GM12874 (cell line): Measurements from ENCODE around the gene PALLD.

Experiments
- TF ChIP-seq, protein P1 (sequence below): IDR thresholded peaks from 2 replicates; pipeline ENCODE4 v1.5.1; 2011; ENCODE audit warnings: low read depth, mild to moderate bottlenecking, control low read depth, low read length, moderate library complexity; ENCODE audit not compliant: insufficient read depth

Gene PALLD

DNA sequence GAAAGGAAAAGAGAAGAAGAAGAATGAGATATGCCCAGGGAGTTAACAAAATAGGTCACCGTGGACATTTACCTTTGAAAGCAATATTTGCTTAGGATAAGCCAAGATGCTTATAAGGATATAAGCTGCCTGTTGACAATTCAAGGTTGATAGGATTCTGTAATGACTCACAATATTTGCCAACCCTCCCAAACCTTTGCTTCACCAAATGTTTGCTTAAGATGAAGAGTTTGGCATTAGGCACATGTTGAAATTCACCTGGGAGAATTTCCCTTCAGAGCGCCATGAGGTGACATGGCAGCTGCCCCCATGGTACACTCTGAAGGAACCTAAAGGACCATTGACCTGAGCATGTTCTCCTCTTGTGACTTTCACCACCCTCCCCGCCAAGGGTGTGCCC, 4.6 kb downstream of the PALLD start:
- TF ChIP-seq, protein P1, sequence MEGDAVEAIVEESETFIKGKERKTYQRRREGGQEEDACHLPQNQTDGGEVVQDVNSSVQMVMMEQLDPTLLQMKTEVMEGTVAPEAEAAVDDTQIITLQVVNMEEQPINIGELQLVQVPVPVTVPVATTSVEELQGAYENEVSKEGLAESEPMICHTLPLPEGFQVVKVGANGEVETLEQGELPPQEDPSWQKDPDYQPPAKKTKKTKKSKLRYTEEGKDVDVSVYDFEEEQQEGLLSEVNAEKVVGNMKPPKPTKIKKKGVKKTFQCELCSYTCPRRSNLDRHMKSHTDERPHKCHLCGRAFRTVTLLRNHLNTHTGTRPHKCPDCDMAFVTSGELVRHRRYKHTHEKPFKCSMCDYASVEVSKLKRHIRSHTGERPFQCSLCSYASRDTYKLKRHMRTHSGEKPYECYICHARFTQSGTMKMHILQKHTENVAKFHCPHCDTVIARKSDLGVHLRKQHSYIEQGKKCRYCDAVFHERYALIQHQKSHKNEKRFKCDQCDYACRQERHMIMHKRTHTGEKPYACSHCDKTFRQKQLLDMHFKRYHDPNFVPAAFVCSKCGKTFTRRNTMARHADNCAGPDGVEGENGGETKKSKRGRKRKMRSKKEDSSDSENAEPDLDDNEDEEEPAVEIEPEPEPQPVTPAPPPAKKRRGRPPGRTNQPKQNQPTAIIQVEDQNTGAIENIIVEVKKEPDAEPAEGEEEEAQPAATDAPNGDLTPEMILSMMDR: no peak

DNA sequence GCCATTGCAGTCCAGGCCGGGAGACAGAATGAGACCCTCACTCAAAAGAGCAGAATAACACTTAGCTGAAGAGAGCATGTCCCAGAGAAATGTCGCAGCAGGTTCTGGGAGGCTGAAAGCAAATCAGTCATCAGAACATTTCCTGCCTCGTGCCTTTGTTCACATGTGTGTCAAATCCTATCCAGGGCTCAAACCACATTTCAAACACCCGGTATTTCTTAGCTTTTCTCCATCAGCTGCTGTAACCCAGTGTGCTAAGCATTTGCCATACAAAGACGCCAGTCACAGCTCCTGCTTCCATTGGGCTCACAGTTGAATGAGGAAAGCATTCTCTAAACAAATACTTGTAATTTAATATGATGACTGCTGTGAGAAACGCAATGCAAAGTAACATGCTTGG, 6.0 kb downstream of the PALLD start:
- TF ChIP-seq, protein P1: no peak

DNA sequence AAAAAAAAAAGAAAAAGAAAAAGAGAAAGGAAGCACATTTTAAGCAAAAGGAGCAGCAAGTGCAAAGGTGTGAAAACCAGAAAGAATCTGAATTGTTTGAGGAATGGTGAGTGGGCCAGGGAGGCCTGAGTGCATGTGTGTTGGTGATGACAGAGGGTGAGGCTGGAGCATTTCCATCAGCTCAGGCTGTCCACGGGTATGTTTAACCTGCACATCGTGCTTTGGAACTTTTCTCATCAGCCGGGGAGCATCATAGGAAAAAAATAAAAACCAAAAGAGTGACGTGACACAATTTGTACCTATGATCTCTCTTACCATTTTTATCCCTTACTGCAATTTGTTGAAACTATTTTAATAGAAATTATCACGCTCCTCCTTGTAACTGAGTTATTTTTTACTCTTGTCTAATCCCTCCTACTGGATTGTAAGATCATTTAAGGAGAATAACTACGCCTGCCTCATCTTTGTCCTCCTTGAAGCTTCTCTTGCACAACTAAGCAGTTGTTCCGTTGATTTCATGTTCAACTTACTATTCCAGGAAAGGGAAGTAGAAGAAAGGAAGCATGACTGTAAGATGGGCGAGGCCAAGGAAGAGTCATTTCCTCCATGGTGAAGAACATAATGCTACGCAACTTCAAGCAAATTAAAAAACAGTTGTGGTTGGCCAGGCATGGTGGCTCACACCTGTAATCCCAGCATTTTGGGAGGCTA, 7.0 kb downstream of the PALLD start:
- TF ChIP-seq, protein P1: no peak

DNA sequence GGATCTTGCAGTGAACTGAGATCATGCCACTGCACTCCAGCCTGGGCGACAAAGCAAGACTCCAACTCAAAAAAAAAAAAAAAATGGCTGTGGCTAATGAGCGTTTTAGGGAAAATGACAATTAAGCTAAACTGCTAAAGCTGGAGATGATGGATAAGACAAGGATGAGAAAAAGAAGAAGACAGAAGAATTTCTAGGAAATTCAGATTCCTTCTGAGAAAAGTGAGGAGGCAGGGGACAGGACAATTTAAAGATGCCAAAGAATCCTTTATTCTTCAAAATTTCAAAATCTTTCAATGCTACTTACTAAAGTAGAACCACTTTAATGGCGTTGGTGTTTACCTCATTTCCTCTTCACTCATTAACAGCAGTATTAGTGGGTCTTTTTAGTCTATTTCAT, 7.7 kb downstream of the PALLD start:
- TF ChIP-seq, protein P1: no peak

DNA sequence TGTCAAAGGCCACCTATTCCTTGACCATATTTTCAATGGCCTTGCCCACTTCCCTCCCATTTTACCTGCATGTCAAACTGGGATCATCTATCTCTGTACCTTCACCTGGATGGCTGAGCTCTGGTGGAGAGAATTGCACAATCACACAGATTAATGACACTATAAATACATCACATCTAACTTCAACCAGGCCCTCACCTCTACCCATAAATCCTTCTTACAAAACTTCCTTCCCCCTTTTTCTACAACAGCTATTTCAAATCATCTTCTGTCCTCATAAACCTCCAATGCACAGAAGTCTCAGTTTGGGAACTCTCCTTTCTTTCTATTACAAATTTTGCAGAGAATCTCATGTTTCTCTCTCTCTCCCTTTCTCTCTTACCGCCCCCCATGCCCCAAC, 9.2 kb downstream of the PALLD start:
- TF ChIP-seq, protein P1: no peak

DNA sequence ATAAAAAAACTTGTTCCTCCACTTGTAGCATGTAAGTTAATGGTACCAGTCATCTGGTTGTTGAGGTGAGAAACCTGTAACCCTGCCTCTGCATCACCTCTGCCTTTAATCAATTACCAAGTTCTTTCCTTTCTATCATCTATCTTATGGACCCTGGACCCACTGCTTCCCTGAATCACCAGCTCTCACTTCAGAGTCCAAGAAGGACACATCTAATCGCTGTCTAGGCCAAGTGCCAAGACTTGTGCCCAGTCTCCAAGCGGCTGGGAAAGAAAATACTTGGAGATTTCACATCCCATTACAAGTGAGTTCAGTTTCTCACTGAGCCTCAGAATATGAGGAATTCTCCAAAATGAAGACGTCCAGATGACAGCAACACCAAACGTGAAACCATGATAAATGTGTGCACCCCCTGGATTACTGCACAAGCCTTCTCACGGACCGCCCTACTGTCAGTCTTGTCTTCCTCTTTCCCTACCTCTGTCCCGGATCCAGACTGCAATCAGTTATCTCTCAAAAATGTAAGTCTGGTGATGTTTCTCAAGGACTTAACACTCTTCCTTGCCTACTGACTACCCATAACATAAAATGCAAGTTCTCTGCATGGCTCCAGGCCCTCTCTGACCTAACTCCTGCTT, 10.4 kb downstream of the PALLD start:
- TF ChIP-seq, protein P1: no peak

DNA sequence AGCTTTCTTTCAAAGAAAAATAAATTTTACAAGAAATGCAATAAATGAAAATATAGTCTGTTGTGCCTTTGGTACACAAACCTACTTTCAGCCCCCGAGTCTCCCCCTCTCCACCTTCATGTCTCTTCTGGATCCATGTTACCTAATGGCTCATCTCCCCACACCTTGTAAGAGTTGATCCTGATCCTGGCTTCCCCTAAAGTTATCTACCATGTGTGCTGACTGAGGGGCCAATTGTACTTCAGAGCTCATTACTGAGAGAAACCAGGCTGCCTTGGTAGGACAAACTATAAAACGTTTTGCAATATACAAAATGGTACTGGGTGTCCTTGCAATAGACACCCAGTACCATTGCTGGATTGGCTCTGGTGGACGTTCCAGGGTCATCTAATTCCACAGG, 11.8 kb downstream of the PALLD start:
- TF ChIP-seq, protein P1: no peak
